WTC11 (cell line): ENCODE measurements around the gene ASAH2. TPM values are rescaled to one million over a fixed set of nuclear protein-coding genes. Genes with fewer than 3 reads are reported as not detected.

Experiments
- ATAC-seq: fragments of 200-7000 bp; cut with Tn5 transposase; 2 replicates; pipeline ENCODE4 v1.10.0; 2021; ENCODE audit warnings: mild to moderate bottlenecking, moderate library complexity
- CTCF ChIA-PET: fragments of 300-600 bp; sonication (Branson Sonifier 250); formaldehyde crosslinking; loops from one replicate; lab custom pipeline; 2021; ENCODE audit warnings: antibody characterized with exemption; lab: Charles Lee
- POLR2A ChIA-PET: fragments of 350-600 bp; sonication (Branson Sonifier 250); formaldehyde crosslinking; loops from one replicate; lab custom pipeline; 2021; ENCODE audit warnings: antibody characterized with exemption; lab: Charles Lee
- DNase-seq: peaks from one replicate; pipeline ENCODE4 v3.0.0; 2021; ENCODE audit warnings: low spot score
- H3K27ac Mint-ChIP-seq: 2 replicates; pipeline ENCODE4 v1.8.0; 2021; ENCODE audit warnings: mixed read lengths
- H3K27me3 Mint-ChIP-seq: 2 replicates; pipeline ENCODE4 v1.8.0; 2021; ENCODE audit warnings: low read depth, mild to moderate bottlenecking, moderate library complexity, mixed read lengths
- H3K36me3 Mint-ChIP-seq: 2 replicates; pipeline ENCODE4 v1.8.0; 2021; ENCODE audit warnings: mixed read lengths
- H3K4me1 Mint-ChIP-seq: 2 replicates; pipeline ENCODE4 v1.8.0; 2022; ENCODE audit warnings: mixed read lengths
- H3K4me3 Mint-ChIP-seq: 2 replicates; pipeline ENCODE4 v1.8.0; 2021; ENCODE audit warnings: mild to moderate bottlenecking, moderate library complexity, mixed read lengths
- H3K9me3 Mint-ChIP-seq: 2 replicates; pipeline ENCODE4 v1.8.0; 2021; ENCODE audit warnings: mixed read lengths
- ATF1 ChIP-seq: sonication (generic); formaldehyde crosslinking; IDR thresholded peaks from 2 replicates; pipeline ENCODE4 v1.8.1; 2023; ENCODE audit warnings: mild to moderate bottlenecking, moderate library complexity, missing genetic modification reagents
- CREB1 ChIP-seq: sonication (generic); formaldehyde crosslinking; IDR thresholded peaks from 2 replicates; pipeline ENCODE4 v1.8.0; 2023; ENCODE audit warnings: mild to moderate bottlenecking, missing genetic modification reagents
- FOXJ3 ChIP-seq: sonication (generic); formaldehyde crosslinking; IDR thresholded peaks from 2 replicates; pipeline ENCODE4 v1.9.0; 2021; ENCODE audit warnings: missing genetic modification reagents, mild to moderate bottlenecking, borderline replicate concordance
- FOXK1 ChIP-seq: sonication (generic); formaldehyde crosslinking; IDR thresholded peaks from 2 replicates; pipeline ENCODE4 v1.8.0; 2022; ENCODE audit warnings: mild to moderate bottlenecking, moderate library complexity, missing genetic modification reagents
- GTF2I ChIP-seq: fragments of 250-450 bp; sonication (Bioruptor Pico); conservative IDR thresholded peaks from 2 replicates; pipeline ENCODE4 v1.4.0; 2021; ENCODE audit warnings: mild to moderate bottlenecking
- IRF1 ChIP-seq: sonication (generic); formaldehyde crosslinking; IDR thresholded peaks from 2 replicates; pipeline ENCODE4 v1.8.0; 2023; ENCODE audit warnings: missing genetic modification reagents
- JAZF1 ChIP-seq: fragments of 250-450 bp; sonication (Bioruptor Pico); IDR thresholded peaks from 2 replicates; pipeline ENCODE4 v1.9.0; 2021; ENCODE audit warnings: moderate library complexity, mild to moderate bottlenecking, inconsistent platforms
- KAT7 ChIP-seq: sonication (generic); formaldehyde crosslinking; IDR thresholded peaks from 2 replicates; pipeline ENCODE4 v1.8.1; 2023; ENCODE audit warnings: missing genetic modification reagents, mild to moderate bottlenecking, borderline replicate concordance
- MYBL2 ChIP-seq: sonication (generic); formaldehyde crosslinking; IDR thresholded peaks from 2 replicates; pipeline ENCODE4 v1.8.1; 2023; ENCODE audit warnings: mild to moderate bottlenecking, moderate library complexity, missing genetic modification reagents
- NFE2L1 ChIP-seq: sonication (generic); formaldehyde crosslinking; IDR thresholded peaks from 2 replicates; pipeline ENCODE4 v1.8.1; 2023; ENCODE audit warnings: missing genetic modification reagents
- PRDM15 ChIP-seq: sonication (generic); formaldehyde crosslinking; IDR thresholded peaks from 2 replicates; pipeline ENCODE4 v1.8.0; 2022; ENCODE audit warnings: missing genetic modification reagents
- RORB ChIP-seq: fragments of 250-450 bp; sonication (Bioruptor Pico); IDR thresholded peaks from 2 replicates; pipeline ENCODE4 v1.9.0; 2021; ENCODE audit warnings: mild to moderate bottlenecking
- SMAD4 ChIP-seq: sonication (generic); formaldehyde crosslinking; IDR thresholded peaks from 2 replicates; pipeline ENCODE4 v1.8.0; 2022; ENCODE audit warnings: mild to moderate bottlenecking, missing genetic modification reagents
- SOX15 ChIP-seq: fragments of 250-450 bp; sonication (Bioruptor Pico); IDR thresholded peaks from 2 replicates; pipeline ENCODE4 v1.9.0; 2021; ENCODE audit warnings: mild to moderate bottlenecking
- SP1 ChIP-seq: sonication (generic); formaldehyde crosslinking; conservative IDR thresholded peaks from 2 replicates; pipeline ENCODE4 v1.8.1; 2022; ENCODE audit warnings: missing genetic modification reagents
- TCF7 ChIP-seq: sonication (generic); formaldehyde crosslinking; IDR thresholded peaks from 2 replicates; pipeline ENCODE4 v1.8.0; 2022; ENCODE audit warnings: mild to moderate bottlenecking, low read depth, missing genetic modification reagents, moderate library complexity
- USF1 ChIP-seq: sonication (generic); formaldehyde crosslinking; IDR thresholded peaks from 2 replicates; pipeline ENCODE4 v1.8.0; 2022; ENCODE audit warnings: mild to moderate bottlenecking, missing genetic modification reagents
- ZBTB21 ChIP-seq: sonication (generic); formaldehyde crosslinking; IDR thresholded peaks from 2 replicates; pipeline ENCODE4 v1.8.1; 2023; ENCODE audit warnings: mild to moderate bottlenecking, missing genetic modification reagents, borderline replicate concordance
- ZBTB43 ChIP-seq: sonication (generic); formaldehyde crosslinking; IDR thresholded peaks from 2 replicates; pipeline ENCODE4 v1.8.1; 2023; ENCODE audit warnings: mild to moderate bottlenecking, missing genetic modification reagents
- ZNF219 ChIP-seq: sonication (generic); formaldehyde crosslinking; IDR thresholded peaks from 2 replicates; pipeline ENCODE4 v1.8.0; 2023; ENCODE audit warnings: missing genetic modification reagents, mild to moderate bottlenecking, borderline replicate concordance
- ZNF232 ChIP-seq: sonication (generic); formaldehyde crosslinking; IDR thresholded peaks from 2 replicates; pipeline ENCODE4 v1.8.0; 2022; ENCODE audit warnings: mild to moderate bottlenecking, missing genetic modification reagents
- ZNF396 ChIP-seq: fragments of 250-450 bp; sonication (Bioruptor Pico); IDR thresholded peaks from 2 replicates; pipeline ENCODE4 v1.8.0; 2021; ENCODE audit warnings: mild to moderate bottlenecking, moderate library complexity, borderline replicate concordance
- total RNA-seq: library from RNA; stranded (reverse); gene quantifications from 3 replicates; pipeline ENCODE4 v1.2.3, GENCODE V29; 2021
- TF ChIP-seq, protein P1 (sequence below): sonication (generic); formaldehyde crosslinking; IDR thresholded peaks from 2 replicates; pipeline ENCODE4 v1.8.1; 2022; ENCODE audit warnings: mild to moderate bottlenecking, missing genetic modification reagents, moderate library complexity, borderline replicate concordance
- TF ChIP-seq, protein P2 (sequence below): fragments of 250-450 bp; sonication (Bioruptor Pico); IDR thresholded peaks from 2 replicates; pipeline ENCODE4 v1.9.0; 2021; ENCODE audit warnings: mild to moderate bottlenecking
- TF ChIP-seq, protein P3 (sequence below): sonication (generic); formaldehyde crosslinking; IDR thresholded peaks from 2 replicates; pipeline ENCODE4 v1.8.1; 2022; ENCODE audit warnings: low read depth, missing genetic modification reagents, borderline replicate concordance

Gene ASAH2
- total RNA-seq, 1 experiment from 2014 or later = 4.1 TPM

GRCh38 chr10:50219200-50219599, 32.1 kb downstream of the ASAH2 start:
- Mint-ChIP-seq H3K27me3 (no peaks in the 10 kb centered on the region), H3K36me3 (peaks cover 4% of the 10 kb centered on the region; the same call in 1 of the 2 replicates), H3K4me3 (no peak overlapping the region), H3K4me1 (peaks cover 9% of the 10 kb centered on the region), H3K9me3 (peaks cover 13% of the 10 kb centered on the region), H3K27ac (no peak overlapping the region)
- no peak for ATAC-seq
- TF ChIP-seq, protein P1, sequence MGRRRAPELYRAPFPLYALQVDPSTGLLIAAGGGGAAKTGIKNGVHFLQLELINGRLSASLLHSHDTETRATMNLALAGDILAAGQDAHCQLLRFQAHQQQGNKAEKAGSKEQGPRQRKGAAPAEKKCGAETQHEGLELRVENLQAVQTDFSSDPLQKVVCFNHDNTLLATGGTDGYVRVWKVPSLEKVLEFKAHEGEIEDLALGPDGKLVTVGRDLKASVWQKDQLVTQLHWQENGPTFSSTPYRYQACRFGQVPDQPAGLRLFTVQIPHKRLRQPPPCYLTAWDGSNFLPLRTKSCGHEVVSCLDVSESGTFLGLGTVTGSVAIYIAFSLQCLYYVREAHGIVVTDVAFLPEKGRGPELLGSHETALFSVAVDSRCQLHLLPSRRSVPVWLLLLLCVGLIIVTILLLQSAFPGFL (CRISPR knock-in tag) = no peak
- TF ChIP-seq, protein P2, sequence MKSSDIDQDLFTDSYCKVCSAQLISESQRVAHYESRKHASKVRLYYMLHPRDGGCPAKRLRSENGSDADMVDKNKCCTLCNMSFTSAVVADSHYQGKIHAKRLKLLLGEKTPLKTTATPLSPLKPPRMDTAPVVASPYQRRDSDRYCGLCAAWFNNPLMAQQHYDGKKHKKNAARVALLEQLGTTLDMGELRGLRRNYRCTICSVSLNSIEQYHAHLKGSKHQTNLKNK (CRISPR knock-in tag) = no peak
- TF ChIP-seq ZBTB21 (CRISPR knock-in tag) (no peak), TCF7 (CRISPR knock-in tag) (no peak), NFE2L1 (CRISPR knock-in tag) (no peak), FOXJ3 (CRISPR knock-in tag) (no peak), ZBTB43 (CRISPR knock-in tag) (no peak), GTF2I (CRISPR knock-in tag) (no peak), FOXK1 (no peak), KAT7 (CRISPR knock-in tag) (no peak), RORB (CRISPR knock-in tag) (no peak), MYBL2 (CRISPR knock-in tag) (no peak), SP1 (CRISPR knock-in tag) (no peak), JAZF1 (CRISPR knock-in tag) (no peak), PRDM15 (CRISPR knock-in tag) (no peak), ZNF232 (CRISPR knock-in tag) (no peak), USF1 (CRISPR knock-in tag) (no peak), ATF1 (CRISPR knock-in tag) (no peak)
- no peak for DNase-seq
- ChIA-PET CTCF (no interaction called here), POLR2A (no interaction called here)

DNA sequence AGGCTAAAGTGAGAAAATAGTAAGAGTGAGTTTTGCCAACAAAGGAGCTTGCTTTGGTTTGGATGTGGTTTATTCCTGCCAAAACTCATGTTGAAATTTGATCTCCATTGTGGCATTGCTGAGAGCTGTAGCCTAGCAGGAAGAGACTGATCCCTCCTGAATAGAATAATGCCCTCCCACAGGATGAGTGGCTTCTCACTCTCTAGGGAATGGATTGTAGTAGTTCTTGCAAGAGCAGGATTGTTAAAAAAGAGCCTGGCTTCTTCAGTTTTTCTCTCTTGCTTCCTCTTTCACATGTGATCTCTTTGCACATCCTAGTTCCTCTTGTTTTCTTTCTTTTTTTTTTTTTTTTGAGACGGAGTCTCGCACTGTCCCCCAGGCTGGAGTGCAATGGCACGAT, 34.4 kb downstream of the ASAH2 start:
- Mint-ChIP-seq H3K9me3 (peaks cover 13% of the 10 kb centered on the region), H3K27me3 (no peaks in the 10 kb centered on the region), H3K27ac (peak overlapping the region; percentile 79), H3K4me3 (no peak overlapping the region), H3K36me3 (peaks cover 4% of the 10 kb centered on the region; the same call in 1 of the 2 replicates), H3K4me1 (peaks cover 9% of the 10 kb centered on the region)
- CTCF ChIA-PET = interaction anchor here (1.3 kb wide), 1 partner anchor 59 kb away, joined by 3 read pairs; no protein-coding TSS in a partner anchor
- DNase-seq (no peak), ATAC-seq (peak; percentile 100)
- POLR2A ChIA-PET = no interaction called here
- TF ChIP-seq CREB1 (no peak), SMAD4 (CRISPR knock-in tag) (no peak), ZNF219 (CRISPR knock-in tag) (no peak), SOX15 (no peak), ZNF396 (no peak), ZNF232 (CRISPR knock-in tag) (no peak), IRF1 (CRISPR knock-in tag) (no peak)
- TF ChIP-seq, protein P3, sequence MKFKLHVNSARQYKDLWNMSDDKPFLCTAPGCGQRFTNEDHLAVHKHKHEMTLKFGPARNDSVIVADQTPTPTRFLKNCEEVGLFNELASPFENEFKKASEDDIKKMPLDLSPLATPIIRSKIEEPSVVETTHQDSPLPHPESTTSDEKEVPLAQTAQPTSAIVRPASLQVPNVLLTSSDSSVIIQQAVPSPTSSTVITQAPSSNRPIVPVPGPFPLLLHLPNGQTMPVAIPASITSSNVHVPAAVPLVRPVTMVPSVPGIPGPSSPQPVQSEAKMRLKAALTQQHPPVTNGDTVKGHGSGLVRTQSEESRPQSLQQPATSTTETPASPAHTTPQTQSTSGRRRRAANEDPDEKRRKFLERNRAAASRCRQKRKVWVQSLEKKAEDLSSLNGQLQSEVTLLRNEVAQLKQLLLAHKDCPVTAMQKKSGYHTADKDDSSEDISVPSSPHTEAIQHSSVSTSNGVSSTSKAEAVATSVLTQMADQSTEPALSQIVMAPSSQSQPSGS = no peak
